Panc1 (cell line): ENCODE data around the gene CIAO2B.
"Not testable (repeated sequence)": the region's sequence is repeated elsewhere in the genome, so short reads cannot be mapped to it uniquely, and the experiment has no call there.

Experiments used
- CTCF ChIP-seq: fragments of 450-650 bp; IDR thresholded peaks from 2 replicates; pipeline ENCODE4 v1.5.1; 2017; ENCODE audit warnings: mild to moderate bottlenecking
- POLR2AphosphoS5 ChIP-seq: IDR thresholded peaks from 2 replicates; pipeline ENCODE4 v1.6.1; 2012; ENCODE audit warnings: mild to moderate bottlenecking, low read depth, low read length, moderate library complexity
- REST ChIP-seq, 2 experiments: IDR thresholded peaks; 2 replicates each; pipeline ENCODE4 v1.6.1; 2011 to 2012; ENCODE audit warnings: low read depth in 2 of 2, control low read depth in 1 of 2, low read length in 1 of 2, mild to moderate bottlenecking in 1 of 2, moderate library complexity in 1 of 2; ENCODE audit not compliant: insufficient read depth in 1 of 2
- SIN3A ChIP-seq: IDR thresholded peaks from 2 replicates; pipeline ENCODE4 v1.6.1; 2012; ENCODE audit warnings: low read depth, mild to moderate bottlenecking, low read length, moderate library complexity, borderline replicate concordance; ENCODE audit not compliant: insufficient read depth

GRCh38 chr16:66974932-66975246, 40.7 kb upstream of the CIAO2B start:
- not testable (repeated sequence) for TF ChIP-seq CTCF; POLR2AphosphoS5; REST (IDR thresholded peaks at IDR 0.05; ENCODE audit: insufficient read depth in 1 of 2, low read depth in 2 of 2, low read length in 1 of 2); SIN3A
